ENCODE measurements around the gene CLNK.

DNA sequence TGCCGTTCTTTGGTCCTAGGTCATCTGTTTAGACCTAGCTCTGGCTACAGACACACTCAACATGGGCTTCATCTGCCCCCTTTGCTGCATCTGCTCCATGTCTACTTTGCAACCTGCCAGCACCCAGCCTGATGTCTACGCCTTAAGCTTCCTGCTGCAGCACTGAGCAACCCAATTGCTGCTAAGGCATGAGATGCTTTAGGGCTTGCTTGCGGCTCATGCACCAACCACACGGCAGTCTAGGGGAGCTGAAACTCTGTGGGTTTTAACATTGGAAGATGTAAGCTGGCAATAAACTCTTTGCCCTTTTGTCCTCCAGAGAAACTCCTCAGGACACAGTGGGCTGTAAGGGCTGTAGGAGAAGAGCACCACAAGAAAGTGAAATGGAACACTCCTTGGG, 11.7 kb upstream of the CLNK start:
- TF ChIP-seq, protein P1, sequence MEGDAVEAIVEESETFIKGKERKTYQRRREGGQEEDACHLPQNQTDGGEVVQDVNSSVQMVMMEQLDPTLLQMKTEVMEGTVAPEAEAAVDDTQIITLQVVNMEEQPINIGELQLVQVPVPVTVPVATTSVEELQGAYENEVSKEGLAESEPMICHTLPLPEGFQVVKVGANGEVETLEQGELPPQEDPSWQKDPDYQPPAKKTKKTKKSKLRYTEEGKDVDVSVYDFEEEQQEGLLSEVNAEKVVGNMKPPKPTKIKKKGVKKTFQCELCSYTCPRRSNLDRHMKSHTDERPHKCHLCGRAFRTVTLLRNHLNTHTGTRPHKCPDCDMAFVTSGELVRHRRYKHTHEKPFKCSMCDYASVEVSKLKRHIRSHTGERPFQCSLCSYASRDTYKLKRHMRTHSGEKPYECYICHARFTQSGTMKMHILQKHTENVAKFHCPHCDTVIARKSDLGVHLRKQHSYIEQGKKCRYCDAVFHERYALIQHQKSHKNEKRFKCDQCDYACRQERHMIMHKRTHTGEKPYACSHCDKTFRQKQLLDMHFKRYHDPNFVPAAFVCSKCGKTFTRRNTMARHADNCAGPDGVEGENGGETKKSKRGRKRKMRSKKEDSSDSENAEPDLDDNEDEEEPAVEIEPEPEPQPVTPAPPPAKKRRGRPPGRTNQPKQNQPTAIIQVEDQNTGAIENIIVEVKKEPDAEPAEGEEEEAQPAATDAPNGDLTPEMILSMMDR (IDR thresholded peaks at IDR 0.05; ENCODE audit: low read depth, low read length, missing input control): no peak
- TF ChIP-seq YY1 (IDR thresholded peaks at IDR 0.05) (no peak), JUND (IDR thresholded peaks at IDR 0.05) (no peak), SP1 (IDR thresholded peaks at IDR 0.05) (no peak), GABPA (IDR thresholded peaks at IDR 0.05 in 1 of 2, conservative IDR thresholded peaks at IDR 0.05 in 1 of 2) (no peak), NR2F2 (IDR thresholded peaks at IDR 0.05) (no peak)
- TF ChIP-seq, protein P2, sequence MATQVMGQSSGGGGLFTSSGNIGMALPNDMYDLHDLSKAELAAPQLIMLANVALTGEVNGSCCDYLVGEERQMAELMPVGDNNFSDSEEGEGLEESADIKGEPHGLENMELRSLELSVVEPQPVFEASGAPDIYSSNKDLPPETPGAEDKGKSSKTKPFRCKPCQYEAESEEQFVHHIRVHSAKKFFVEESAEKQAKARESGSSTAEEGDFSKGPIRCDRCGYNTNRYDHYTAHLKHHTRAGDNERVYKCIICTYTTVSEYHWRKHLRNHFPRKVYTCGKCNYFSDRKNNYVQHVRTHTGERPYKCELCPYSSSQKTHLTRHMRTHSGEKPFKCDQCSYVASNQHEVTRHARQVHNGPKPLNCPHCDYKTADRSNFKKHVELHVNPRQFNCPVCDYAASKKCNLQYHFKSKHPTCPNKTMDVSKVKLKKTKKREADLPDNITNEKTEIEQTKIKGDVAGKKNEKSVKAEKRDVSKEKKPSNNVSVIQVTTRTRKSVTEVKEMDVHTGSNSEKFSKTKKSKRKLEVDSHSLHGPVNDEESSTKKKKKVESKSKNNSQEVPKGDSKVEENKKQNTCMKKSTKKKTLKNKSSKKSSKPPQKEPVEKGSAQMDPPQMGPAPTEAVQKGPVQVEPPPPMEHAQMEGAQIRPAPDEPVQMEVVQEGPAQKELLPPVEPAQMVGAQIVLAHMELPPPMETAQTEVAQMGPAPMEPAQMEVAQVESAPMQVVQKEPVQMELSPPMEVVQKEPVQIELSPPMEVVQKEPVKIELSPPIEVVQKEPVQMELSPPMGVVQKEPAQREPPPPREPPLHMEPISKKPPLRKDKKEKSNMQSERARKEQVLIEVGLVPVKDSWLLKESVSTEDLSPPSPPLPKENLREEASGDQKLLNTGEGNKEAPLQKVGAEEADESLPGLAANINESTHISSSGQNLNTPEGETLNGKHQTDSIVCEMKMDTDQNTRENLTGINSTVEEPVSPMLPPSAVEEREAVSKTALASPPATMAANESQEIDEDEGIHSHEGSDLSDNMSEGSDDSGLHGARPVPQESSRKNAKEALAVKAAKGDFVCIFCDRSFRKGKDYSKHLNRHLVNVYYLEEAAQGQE (IDR thresholded peaks at IDR 0.05): no peak
